GM18870 (cell line): ENCODE data around the gene PRKAG2.

Experiments
- ATAC-seq: cut with Tn5 transposase; IDR thresholded peaks from one replicate; pipeline ENCODE4 v1.9.1; 2021; ENCODE audit warnings: moderate library complexity; ENCODE audit not compliant: unreplicated experiment

Gene PRKAG2

GRCh38 chr7:151702961-151703360 lies 174.0 kb downstream of the PRKAG2 start:
- no peak for ATAC-seq

DNA sequence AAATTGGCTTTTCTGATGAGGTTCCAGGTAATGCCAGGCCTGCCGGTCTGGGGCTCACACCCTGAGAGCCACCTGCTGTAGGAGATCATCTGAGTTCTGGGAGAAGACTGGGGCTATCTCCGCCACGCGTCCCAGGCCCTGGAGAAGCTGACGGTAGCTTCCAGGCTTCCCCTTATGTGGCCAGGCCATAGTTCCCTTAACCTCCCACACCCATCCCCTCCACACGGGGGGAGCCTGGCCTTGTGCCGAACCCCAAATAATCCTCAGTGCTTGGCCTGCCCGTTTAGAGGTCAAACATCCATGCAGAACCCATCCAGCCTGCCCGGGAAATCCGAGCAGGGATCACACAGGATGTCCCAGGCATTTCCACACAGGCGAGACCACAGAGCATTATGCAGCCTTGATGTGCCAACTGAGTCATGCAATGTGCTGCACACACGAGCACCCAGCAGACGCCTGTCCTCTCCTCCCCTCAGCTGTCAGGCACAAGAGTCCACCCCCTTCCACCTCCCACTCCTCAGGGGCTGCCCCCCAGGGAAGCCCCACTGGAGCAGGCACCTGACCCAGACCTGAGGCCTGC lies 176.2 kb downstream of the PRKAG2 start:
- ATAC-seq = no peak

GRCh38 chr7:151699928-151700319 lies 177.0 kb downstream of the PRKAG2 start:
- no peak for ATAC-seq

DNA sequence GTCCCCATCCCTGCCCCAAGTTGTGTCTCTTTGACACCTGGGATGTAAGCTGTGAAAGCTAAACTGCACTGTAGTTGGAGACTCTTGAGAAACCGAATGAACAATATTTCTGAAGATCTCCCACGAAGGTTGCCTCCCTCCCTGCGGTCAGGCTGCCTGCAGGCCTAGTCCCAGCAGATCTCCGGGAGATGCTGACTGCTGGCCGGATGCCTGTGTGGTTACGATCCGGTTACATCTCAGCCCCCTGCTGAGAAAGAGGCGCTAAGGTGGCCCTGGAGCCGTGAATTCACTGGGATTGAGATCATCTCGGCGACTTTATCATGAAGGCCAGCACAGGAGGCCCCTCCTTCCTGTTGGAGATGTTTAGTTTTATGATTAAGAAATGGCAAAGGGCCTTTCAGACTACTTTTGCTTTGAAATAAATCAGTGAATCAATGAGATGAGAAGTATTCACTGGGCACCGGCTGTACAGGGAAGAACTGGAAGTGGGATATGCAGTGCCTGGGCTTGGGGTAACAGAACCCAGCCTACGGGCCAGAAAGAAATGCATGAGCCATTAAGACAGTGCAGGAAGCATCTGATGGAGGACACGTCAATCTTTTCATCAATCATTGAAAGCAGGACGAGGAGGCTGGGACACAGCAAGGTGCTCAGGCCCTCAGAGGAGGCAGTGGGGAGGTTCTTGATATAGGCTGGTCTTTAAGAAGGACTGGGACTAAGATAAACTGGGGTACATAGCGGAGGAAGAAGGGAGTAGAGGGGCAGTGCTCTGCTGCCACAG lies 177.6 kb downstream of the PRKAG2 start:
- no peak for ATAC-seq

DNA sequence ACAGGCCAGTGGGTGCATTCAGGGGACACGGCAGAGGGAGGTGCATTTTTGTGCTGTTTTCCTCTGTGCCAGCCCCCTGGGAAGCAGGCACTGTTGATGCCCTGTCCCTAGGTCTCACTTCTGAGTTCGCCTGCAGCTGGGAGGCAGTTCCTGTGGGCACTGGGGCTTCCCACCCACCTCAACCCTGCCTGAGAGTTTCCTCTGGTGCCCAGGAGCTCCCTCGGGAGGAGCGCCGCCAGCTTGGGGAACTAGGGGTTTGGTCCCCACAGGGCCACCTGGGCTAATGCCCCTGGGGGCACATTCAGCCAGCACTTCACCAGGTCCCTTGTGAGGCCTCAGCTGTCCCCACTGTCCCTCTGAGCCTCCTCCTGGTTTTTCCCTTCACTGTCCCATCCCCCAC lies 179.0 kb downstream of the PRKAG2 start:
- no peak for ATAC-seq

DNA sequence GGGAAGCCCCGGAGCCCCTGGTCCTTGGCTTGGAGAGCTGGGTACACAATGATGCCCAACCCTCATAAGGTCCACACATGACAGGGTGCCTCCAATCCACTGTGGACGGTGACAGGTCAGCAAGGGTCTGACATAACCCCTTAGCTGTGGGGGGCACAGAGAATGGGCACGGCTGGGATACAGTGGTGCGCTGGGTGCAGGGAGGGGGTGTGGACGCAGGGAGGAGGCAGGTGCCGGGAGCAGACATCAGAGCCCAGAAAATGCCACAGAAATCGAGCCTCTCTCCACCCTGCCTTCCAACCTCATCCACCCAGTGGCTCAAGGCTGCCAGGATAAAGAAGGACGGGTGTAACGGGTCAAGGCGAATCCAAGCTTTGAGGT lies 179.4 kb downstream of the PRKAG2 start:
- no peak for ATAC-seq

- no peak for ATAC-seq
These were observed 180.0 kb downstream of the PRKAG2 start for GRCh38 chr7:151696721-151697514.

- no peak for ATAC-seq
These were observed 180.9 kb downstream of the PRKAG2 start for GRCh38 chr7:151695951-151696541.

DNA sequence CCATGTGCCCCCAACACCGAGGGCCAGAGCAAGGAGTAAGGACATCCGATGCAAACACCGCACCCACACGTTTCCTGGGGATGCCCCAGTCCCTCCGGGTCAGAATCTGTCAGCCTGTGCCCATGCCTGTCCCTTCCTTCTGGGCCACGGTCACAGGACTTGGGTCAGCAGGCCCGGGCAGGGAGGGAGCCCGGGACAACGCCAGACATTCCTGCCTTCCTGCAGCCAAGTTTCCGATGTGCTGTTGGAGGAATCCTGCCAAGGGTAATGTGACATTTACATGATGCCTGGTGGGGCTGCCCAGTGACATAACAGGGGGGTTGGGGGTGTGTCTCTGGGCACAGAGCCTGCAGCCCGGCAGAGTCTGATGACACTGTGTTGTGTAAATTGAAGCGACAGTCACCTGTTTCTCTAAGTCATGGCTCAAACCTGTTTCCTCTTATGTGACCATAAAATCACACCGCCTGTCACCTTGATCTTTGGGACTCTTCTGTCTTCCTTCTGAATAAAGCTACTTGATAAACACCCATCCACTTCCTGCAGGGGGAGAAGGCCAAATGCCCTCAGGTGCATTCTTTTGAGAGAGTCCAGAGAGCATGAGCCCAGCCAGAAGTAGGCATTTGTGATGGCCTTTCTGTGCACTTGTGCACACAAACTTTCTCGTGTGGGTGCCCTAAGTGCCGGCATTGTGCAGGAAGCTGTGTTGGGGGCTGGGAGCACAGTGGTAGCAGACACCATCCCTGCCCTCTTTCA lies 181.9 kb downstream of the PRKAG2 start:
- no peak for ATAC-seq

- ATAC-seq = no peak
These were observed 182.5 kb downstream of the PRKAG2 start for GRCh38 chr7:151694441-151694827.

DNA sequence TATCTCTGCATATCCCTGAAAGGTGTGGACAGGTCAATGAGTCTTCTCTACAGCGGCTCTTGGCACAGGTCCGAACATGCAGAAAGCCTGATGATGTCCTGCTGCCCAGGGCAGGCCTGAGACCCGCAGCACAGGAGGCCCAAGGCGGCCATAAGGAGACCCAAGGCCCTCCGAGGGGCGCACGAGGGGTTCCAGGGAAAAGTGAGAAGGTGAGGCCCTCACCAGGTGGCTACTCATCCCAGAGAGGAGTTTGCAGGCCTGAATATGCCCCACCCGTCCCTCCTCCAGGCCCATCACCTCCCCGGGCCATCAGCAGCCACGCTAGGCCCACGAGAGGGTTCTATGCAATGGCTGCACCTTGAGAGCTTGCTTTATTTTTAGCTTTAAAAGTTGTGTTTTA lies 183.8 kb downstream of the PRKAG2 start:
- ATAC-seq = no peak

GRCh38 chr7:151692721-151693120 lies 184.2 kb downstream of the PRKAG2 start:
- ATAC-seq = no peak

GRCh38 chr7:151691449-151691848 lies 185.5 kb downstream of the PRKAG2 start:
- no peak for ATAC-seq

- ATAC-seq = no peak
These were observed 186.3 kb downstream of the PRKAG2 start for GRCh38 chr7:151690606-151691005.

DNA sequence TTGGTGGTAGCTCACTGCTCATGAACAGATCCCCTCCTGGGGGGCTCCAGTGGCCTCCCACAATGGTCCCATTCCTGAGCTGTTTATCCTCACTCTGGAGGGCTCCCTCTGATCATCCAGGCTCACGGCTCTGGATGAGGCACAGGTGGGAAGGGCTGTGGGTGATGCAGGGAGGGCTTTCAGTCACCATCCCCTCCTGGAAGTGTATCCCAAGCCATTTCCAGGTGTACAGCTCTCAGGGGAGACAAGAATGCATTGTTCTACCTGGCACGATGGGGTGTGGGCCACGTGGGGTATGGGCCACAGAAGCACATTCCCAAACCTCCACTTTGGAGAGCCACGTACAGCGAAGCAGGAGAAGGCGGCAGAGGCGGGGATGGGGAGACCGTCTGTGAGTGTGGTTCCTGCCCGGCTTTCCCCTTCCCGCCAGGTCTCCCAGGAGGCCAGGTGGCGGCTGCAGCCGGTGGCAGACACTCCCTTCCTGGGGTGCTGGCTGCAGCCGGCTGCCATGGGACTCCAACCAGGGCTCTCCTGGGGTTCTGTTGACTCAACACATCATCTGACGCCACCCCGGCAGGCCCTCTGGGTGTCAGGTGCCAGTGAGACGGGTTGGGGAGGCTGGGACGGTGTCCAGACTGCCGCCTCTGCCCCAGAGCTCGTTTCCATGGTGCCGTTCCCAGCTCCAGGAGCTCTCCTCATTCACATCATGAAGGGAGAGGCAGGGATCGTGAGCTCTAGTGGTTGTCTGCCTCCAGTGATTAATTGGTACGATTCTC lies 187.5 kb downstream of the PRKAG2 start:
- ATAC-seq = no peak

DNA sequence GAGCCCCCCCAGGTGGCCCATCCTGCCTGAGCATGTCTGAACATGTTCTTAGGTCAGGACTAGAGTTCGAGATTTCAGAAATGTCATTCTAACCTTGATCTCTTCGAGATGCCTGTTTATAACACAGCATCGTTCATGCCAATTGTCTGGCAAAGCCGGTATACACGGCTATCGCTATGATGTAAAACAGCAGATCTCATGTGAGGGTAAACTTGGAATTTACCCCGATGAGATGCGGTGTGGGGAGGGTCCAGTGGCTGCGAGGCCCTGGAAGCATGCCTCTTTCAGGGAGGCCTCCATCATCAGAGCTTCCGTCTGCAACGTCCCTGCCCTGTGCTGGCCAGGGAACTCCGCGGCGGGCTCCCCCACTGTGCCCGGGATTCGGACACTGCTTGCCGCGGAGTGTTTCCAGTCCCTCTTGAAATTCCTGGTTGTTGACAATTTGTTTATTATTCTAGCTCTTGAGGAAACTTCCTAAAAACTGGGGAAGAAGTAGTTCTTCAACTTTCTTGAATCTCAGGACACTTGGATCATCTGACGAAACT lies 188.6 kb downstream of the PRKAG2 start:
- no peak for ATAC-seq

DNA sequence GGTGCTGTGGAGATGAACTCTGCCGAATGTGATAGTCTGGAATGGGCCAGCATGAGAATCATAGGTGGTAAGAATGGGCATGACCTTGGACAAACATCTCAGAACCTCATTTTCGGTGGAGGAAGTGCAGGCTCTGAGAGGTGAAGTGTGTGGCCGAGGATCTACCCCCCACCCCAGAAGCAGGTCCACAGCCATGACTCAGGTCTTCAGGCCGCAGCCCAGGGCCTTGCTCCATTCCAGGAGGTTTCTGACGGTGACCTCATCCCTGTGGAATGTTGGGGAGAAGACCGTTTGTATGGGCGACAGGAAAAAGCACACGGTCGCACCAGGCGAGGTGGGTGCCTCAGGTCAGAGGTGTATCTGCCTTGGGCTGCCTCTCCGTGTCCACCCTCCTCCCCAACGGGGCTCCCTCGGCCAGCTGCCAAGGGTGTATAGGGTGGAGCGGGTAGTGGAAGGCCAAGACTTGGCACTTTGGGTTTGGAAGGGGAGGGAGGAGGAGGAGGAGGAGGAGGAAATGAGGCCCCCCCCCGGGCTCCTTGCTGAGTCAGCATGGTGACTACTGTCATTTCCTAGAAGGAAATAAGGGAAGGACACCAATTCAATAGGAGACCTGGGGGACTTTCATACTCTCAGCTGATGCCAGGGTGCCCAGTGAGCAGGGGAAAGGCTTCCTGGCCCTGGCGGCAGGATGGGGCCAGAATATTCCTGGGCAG lies 189.2 kb downstream of the PRKAG2 start:
- no peak for ATAC-seq

- no peak for ATAC-seq
These were observed 190.1 kb downstream of the PRKAG2 start for GRCh38 chr7:151686826-151687225.
